Right lobe of liver (tissue), 6 donors: ENCODE results near the gene SLC12A3. TPM values are rescaled to one million over a fixed set of nuclear protein-coding genes. Genes with fewer than 3 reads are reported as not detected.

Experiments used
- ATAC-seq, 4 donors: fragments of 200-7000 bp; cut with Tn5 transposase; one replicate each; pipeline ENCODE4 v1.9.1; 2020; ENCODE audit warnings: mild to moderate bottlenecking in 4 of 4, moderate library complexity in 4 of 4
- DNase-seq, 3 donors: peaks; one replicate each; pipeline ENCODE4 v3.0.0-alpha.2; 2020
- H3K27ac ChIP-seq, 3 donors: fragments of 200-600 bp; one replicate each; pipeline ENCODE4 v1.8.0; 2022
- H3K27me3 ChIP-seq, 2 donors: fragments of 200-600 bp; one replicate each; pipeline ENCODE4 v1.8.0; 2022
- H3K36me3 ChIP-seq, 4 donors: fragments of 200-600 bp; sonication (generic) in 1 of 4; one replicate each; pipeline versions ENCODE4 v1.5.1 to v1.8.0; 2017 to 2022; ENCODE audit warnings: control low read depth in 1 of 4
- H3K4me1 ChIP-seq, 4 donors: fragments of 200-600 bp; sonication (generic) in 1 of 4; one replicate each; pipeline versions ENCODE4 v1.5.1 to v1.8.0; 2017 to 2022; ENCODE audit warnings: control low read depth in 1 of 4
- H3K4me3 ChIP-seq, 3 donors: fragments of 200-600 bp; one replicate each; pipeline ENCODE4 v1.8.0; 2022
- H3K9me3 ChIP-seq, 4 donors: fragments of 200-600 bp; sonication (generic) in 1 of 4; one replicate each; pipeline versions ENCODE4 v1.5.1 to v1.8.0; 2017 to 2022; ENCODE audit warnings: control low read depth in 1 of 4
- POLR2A ChIP-seq: fragments of 450-650 bp; IDR thresholded peaks from one replicate; pipeline ENCODE4 v1.6.1; 2017; ENCODE audit warnings: antibody characterized with exemption, mild to moderate bottlenecking
- WGBS: methylation state at CpG from one replicate; pipeline ENCODE4 v1.1.6; 2018; ENCODE audit warnings: low coverage, low lambda C conversion rate; ENCODE audit not compliant: insufficient coverage; ENCODE audit errors: missing lambda C conversion rate; 5-methylcytosine and 5-hydroxymethylcytosine counted together
- intact Hi-C, 2 donors: fragments of 100-400 bp; cut with DNase I; formaldehyde crosslinking; loops; one replicate each; pipeline versions ENCODE4 v1.11.2 to v1.14.1; 2022
- total RNA-seq, 6 experiments: library from RNA; depleted of rRNA in 2 of 6; stranded (reverse); fragments of >200 nt in 2 of 6; fragmentation: NEBNext Ultra II Directional in 3 of 6; extraction: Animal tissue kit (Norgen Biotek cat#: 25700) in 3 of 6; gene quantifications; one replicate each; pipeline versions ENCODE4 v1.1.0 to v1.2.4, GENCODE V29; 2016 to 2023
- TF ChIP-seq, protein P1 (sequence below), 4 donors: fragments of 200-600 bp in 3 of 4; fragments of 450-650 bp in 1 of 4; IDR thresholded peaks; one replicate each; pipeline versions ENCODE4 v1.5.1 to v1.8.0; 2016 to 2022; ENCODE audit warnings: antibody characterized with exemption in 4 of 4, mild to moderate bottlenecking in 2 of 4
- donor health status: DM: no; HTN: yes; CAD: no.
- donor health status: DM: no; HTN: no; CAD: no.
- donor health status: DM: no; HTN: no; CAD: no.
- donor health status: DM: no; HTN: yes; CAD: no.
- donor health status: DM: no; HTN: yes; CAD: no.

SLC12A3 gene
- total RNA-seq, 6 experiments from 2014 or later: not detected

DNA sequence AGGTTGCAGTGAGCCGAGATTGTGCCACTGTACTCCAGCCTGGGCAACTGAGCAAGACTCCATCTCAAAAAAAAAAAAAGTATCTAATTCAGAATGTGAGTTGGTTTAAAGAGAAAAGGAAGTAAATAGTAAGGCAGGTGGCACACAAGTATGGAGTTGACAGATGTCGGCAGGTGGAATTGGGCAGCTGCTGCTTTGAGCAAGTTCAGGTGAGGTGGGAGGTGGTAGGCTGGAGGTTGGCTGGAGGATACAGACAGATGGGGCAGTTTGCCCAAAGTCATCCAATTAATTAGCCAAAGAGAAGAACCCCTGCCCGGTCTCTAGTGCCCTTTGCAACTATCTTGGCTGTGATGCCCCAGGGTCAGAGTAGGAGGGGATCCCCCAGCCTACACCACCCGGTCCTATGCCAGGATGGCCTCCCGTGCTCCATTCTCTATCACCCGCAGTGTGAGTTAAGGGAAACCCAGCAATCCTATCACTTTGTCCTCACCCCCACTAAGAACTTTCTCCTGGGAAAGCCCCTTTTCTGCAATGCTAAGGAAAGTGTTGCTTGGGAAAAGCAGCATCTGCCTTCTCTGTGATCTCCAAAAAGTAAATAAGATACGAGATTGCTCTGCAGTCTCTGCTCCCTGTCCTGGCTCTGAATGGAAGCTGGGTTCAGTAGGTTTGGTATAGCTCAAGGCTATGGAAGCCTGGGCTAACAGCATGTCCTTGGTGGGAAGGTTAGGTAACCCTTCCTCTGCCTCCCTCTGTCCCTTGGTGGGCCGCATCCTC lies 32.2 kb downstream of the SLC12A3 start:
- TF ChIP-seq, protein P1, sequence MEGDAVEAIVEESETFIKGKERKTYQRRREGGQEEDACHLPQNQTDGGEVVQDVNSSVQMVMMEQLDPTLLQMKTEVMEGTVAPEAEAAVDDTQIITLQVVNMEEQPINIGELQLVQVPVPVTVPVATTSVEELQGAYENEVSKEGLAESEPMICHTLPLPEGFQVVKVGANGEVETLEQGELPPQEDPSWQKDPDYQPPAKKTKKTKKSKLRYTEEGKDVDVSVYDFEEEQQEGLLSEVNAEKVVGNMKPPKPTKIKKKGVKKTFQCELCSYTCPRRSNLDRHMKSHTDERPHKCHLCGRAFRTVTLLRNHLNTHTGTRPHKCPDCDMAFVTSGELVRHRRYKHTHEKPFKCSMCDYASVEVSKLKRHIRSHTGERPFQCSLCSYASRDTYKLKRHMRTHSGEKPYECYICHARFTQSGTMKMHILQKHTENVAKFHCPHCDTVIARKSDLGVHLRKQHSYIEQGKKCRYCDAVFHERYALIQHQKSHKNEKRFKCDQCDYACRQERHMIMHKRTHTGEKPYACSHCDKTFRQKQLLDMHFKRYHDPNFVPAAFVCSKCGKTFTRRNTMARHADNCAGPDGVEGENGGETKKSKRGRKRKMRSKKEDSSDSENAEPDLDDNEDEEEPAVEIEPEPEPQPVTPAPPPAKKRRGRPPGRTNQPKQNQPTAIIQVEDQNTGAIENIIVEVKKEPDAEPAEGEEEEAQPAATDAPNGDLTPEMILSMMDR (IDR thresholded peaks at IDR 0.05): no peak
- TF ChIP-seq POLR2A: no peak
- ATAC-seq (no peak), DNase-seq (no peak)

DNA sequence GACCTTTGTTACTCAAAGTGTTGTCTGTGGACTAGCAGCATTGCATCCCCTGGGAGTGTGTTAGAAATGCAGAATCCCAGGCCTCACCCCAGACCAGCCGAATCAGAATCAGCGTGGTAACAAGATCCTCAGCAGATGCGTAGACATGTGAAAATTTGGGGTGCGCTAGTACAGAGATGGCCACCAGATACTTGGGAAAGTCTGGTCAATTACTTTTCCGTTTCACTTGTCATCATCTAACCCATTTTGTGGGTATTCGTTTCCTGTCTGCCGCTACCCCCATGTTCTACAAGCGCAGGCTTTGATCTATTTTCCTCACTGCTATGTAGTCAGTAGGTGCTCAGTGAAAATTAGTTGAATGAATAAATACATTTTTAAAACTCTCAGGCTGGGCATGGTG lies 33.8 kb downstream of the SLC12A3 start:
- intact Hi-C loops: no loop called here

More for the DNA sequence above, 32.2 kb downstream of the SLC12A3 start:
- Histone ChIP-seq H3K27me3 (no peaks in the 10 kb centered on the region), H3K9me3 (no peaks in the 10 kb centered on the region), H3K27ac (no peak overlapping the region), H3K4me1 (no peaks in the 10 kb centered on the region), H3K4me3 (no peak overlapping the region), H3K36me3 (no peaks in the 10 kb centered on the region)
- 86% methylated on average over 4 of the region's 8 CpGs for WGBS
- intact Hi-C loops: no loop called here

DNA sequence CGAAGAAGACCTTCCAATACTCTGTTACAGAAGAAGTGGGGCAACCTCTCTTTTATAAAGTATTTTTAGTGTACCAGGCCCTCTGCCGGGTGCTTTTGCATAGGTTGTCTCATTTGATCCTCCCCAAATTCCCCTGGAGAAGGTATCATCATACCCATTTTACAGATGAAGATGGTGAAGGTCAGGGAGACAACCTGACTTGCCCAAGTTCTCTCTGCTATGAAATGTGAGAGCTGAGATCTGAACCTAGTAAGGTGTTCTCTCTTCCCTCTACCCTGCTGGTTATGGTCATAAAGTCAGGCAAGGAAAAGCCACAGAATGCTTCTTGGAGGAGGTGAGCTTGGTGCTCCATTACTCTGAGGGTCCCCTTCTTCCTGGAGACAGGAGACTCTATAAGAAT lies 38.9 kb downstream of the SLC12A3 start:
- no peak for ATAC-seq
- Histone ChIP-seq H3K9me3 (no peaks in the 10 kb centered on the region), H3K27ac (no peak overlapping the region), H3K36me3 (no peaks in the 10 kb centered on the region), H3K4me1 (no peaks in the 10 kb centered on the region), H3K27me3 (no peaks in the 10 kb centered on the region), H3K4me3 (no peak overlapping the region)
- 95% methylated on average over 2 of the region's 2 CpGs for WGBS
- intact Hi-C loops: no loop called here
- no peak for DNase-seq
- no peak for TF ChIP-seq POLR2A
- TF ChIP-seq, protein P1 (IDR thresholded peaks at IDR 0.05): no peak

More for the DNA sequence above, 33.8 kb downstream of the SLC12A3 start:
- Histone ChIP-seq H3K36me3 (no peaks in the 10 kb centered on the region), H3K9me3 (no peaks in the 10 kb centered on the region), H3K27me3 (no peaks in the 10 kb centered on the region), H3K4me3 (no peak overlapping the region), H3K27ac (no peak overlapping the region), H3K4me1 (no peaks in the 10 kb centered on the region)
- no peak for ATAC-seq
- 69% methylated on average over 8 of the region's 8 CpGs for WGBS
- DNase-seq: no peak
- TF ChIP-seq POLR2A: no peak

DNA sequence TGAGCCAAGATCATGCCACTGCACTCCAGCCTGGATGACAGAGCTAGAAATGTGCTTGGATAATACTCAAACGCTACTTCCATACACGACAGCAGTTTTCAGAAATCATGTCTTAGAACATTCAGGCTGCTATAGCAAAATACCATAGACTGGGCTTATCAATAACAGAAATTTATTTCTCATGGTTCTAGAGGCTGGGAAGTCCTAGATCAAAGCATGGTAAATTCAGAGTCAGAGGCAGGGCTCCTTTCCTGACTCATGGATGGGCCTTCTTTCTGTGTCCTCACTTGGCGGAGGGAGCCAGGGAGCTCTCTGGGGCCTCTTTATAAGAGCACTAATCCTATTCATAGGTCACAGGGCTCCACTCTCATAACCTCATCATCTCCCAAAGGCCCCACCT lies 42.4 kb downstream of the SLC12A3 start:
- no peaks in the 10 kb centered on the region for H3K27me3 ChIP-seq
- TF ChIP-seq POLR2A: no peak
- TF ChIP-seq, protein P1 (IDR thresholded peaks at IDR 0.05): no peak
- no peak overlapping the region for H3K27ac ChIP-seq
- intact Hi-C loops: no loop called here
- H3K4me1 ChIP-seq: peaks cover 0 to 4% (median 0%) of the 10 kb centered on the region in 4 donors
- ATAC-seq: no peak
- H3K36me3 ChIP-seq: no peaks in the 10 kb centered on the region
- no peaks in the 10 kb centered on the region for H3K9me3 ChIP-seq
- H3K4me3 ChIP-seq: no peak overlapping the region
- no peak for DNase-seq
- WGBS: 83% methylated on average over 2 of the region's 3 CpGs

DNA sequence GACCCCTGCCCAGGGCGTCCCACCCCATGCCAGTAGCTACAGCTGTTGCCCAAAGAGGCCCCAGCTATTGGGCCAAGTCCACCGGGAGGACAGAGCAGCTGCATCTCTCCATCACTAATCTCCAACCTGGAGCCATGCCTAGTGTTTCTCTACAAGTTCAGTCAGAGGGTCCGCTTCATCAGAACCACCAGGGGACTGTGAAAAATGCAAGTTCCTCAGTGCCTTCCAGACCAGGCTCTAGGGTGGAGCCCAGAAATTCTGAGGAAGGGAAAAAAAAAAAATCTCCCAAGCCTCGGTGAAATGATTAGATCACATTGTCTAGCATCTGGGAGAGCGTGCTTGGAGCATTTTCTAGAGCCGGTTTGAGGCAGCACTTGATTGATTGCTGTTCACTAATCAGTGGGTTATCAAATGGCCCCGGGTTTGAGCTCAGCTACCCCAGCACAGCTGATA lies 44.5 kb downstream of the SLC12A3 start:
- intact Hi-C loops: no loop called here
- TF ChIP-seq, protein P1 (IDR thresholded peaks at IDR 0.05): no peak
- no peak for TF ChIP-seq POLR2A
- ATAC-seq: no peak
- H3K27me3 ChIP-seq: no peaks in the 10 kb centered on the region
- DNase-seq: no peak
- no peak overlapping the region for H3K27ac ChIP-seq
- peaks cover 0 to 4% (median 0%) of the 10 kb centered on the region in 4 donors for H3K4me1 ChIP-seq
- no peaks in the 10 kb centered on the region for H3K9me3 ChIP-seq
- 71% methylated on average over 3 of the region's 7 CpGs for WGBS
- no peaks in the 10 kb centered on the region for H3K36me3 ChIP-seq
- no peak overlapping the region for H3K4me3 ChIP-seq
